Effector memory CD4-positive, alpha-beta T cell (primary cell): ENCODE results near the gene GPC4.

ENCODE experiments used
- DNase-seq, 3 donors: peaks; one replicate each; pipeline ENCODE4 v3.0.0-alpha.2; 2020
- H3K27ac ChIP-seq: 2 replicates; pipeline ENCODE4 v1.7.0; 2013; ENCODE audit warnings: mild to moderate bottlenecking, low read length, moderate library complexity; ENCODE audit not compliant: insufficient read depth, poor library complexity, severe bottlenecking
- H3K27me3 ChIP-seq: replicated peaks from 2 replicates; pipeline ENCODE4 v1.7.0; 2013; ENCODE audit warnings: mild to moderate bottlenecking, low read length; ENCODE audit not compliant: insufficient read depth, control insufficient read depth, poor library complexity, severe bottlenecking
- H3K36me3 ChIP-seq: 2 replicates; pipeline ENCODE4 v1.7.0; 2013; ENCODE audit warnings: mild to moderate bottlenecking, low read length, moderate library complexity; ENCODE audit not compliant: control insufficient read depth, insufficient read depth
- H3K4me1 ChIP-seq: 2 replicates; pipeline ENCODE4 v1.7.0; 2013; ENCODE audit warnings: low read length, mild to moderate bottlenecking; ENCODE audit not compliant: control insufficient read depth, insufficient read depth, poor library complexity, severe bottlenecking
- H3K4me3 ChIP-seq: 2 replicates; pipeline ENCODE4 v1.7.0; 2013; ENCODE audit warnings: low read length, low read depth, mild to moderate bottlenecking; ENCODE audit not compliant: insufficient read depth, poor library complexity, severe bottlenecking
- H3K9me3 ChIP-seq: 2 replicates; pipeline ENCODE4 v1.7.0; 2013; ENCODE audit warnings: mild to moderate bottlenecking, low read length, moderate library complexity; ENCODE audit not compliant: control insufficient read depth
- total RNA-seq, 3 donors: gene quantifications; one replicate each; lab custom pipeline; 2026; lab: John Stamatoyannopoulos, UW

GPC4 gene
- 0 reads per million in 3 donors for total RNA-seq

DNA sequence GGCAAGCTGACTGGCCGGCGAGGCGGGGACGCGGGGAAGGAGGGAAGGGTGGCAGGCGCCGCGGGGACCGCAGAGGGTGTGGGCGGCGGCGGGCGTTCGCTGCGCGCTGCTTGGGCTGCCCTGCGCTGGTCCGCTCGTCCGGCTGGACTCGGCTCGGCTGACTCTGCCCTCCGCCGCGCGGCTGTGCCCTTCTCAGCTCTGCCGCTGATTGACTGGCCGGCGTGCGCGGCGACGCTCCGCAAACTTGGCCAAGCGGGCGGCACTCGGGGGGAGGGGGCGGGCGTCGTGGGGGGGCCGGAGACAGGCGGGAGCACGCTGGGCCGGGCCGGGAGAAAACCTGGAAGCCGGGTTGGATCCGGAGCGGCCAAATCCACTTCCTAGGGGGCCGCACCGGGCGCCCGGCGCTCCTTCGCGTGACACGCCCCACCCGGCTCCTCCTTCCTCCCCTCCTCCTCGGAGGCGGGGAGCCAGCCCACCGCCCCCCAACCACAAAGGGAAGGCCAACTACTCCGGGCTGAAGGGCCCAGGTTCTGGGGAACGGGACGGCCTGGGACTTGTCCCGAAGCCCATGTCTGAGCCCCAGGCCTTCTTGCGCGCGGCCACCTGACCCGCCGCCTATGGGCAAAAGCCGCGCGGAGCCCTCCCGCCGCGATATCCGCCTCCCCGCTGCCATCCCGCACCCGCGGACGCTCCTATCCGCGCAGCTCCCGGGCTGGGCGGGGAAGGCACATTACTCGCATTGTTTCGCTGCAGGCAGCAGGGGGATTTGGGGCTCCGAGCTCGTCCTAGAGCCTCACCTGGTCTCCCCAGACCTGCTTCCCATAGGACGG is at the start of gene GPC4:
Gene GPC4, minus strand, starts transcription at position 214 of the 830 bp plus-strand sequence. CDS start 524 bp downstream, outside the sequence.
- Histone ChIP-seq H3K27ac (no peak within 1 kb of the TSS), H3K27me3 (no peaks in the 10 kb centered on the region)
- DNase-seq: no peak

DNA sequence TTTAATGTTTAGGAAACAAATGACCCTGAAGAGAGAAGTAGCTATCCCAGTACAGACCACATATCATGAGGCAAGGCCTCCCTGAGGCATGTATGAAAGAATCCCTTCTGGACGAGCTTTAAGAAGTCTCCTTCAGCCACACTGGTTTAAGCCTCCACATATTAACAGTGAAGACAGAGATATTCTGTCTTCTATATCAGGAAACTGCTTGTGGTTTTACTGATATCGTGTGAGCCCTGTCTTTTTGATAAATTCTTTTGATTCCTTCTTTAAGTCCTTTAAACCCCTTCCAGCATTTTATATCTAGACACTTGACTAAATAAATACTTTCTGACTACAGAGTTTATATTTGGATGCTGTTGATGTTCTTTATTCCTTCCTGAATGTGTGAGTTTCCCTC is 45.9 kb upstream of the GPC4 start:
- H3K27me3 ChIP-seq: no peaks in the 10 kb centered on the region
- DNase-seq: no peak
- no peak overlapping the region for H3K4me3 ChIP-seq
- H3K4me1 ChIP-seq: no peaks in the 10 kb centered on the region
- H3K27ac ChIP-seq: no peak overlapping the region
- H3K9me3 ChIP-seq: no peaks in the 10 kb centered on the region
- H3K36me3 ChIP-seq: no peaks in the 10 kb centered on the region

More for the DNA sequence above, at the start of gene GPC4:
- Histone ChIP-seq H3K9me3 (no peaks in the 10 kb centered on the region), H3K4me3 (no peak within 1 kb of the TSS), H3K36me3 (no peaks in the 10 kb centered on the region), H3K4me1 (no peaks in the 10 kb centered on the region)

- Histone ChIP-seq H3K9me3 (no peaks in the 10 kb centered on the region), H3K4me1 (no peaks in the 10 kb centered on the region), H3K27me3 (no peaks in the 10 kb centered on the region), H3K27ac (no peak overlapping the region), H3K4me3 (no peak overlapping the region), H3K36me3 (no peaks in the 10 kb centered on the region)
- DNase-seq: no peak
Measured at GRCh38 chrX:133454924-133455323, 39.6 kb upstream of the GPC4 start.

GRCh38 chrX:133454491-133454914 is 39.2 kb upstream of the GPC4 start:
- no peaks in the 10 kb centered on the region for H3K9me3 ChIP-seq
- no peaks in the 10 kb centered on the region for H3K36me3 ChIP-seq
- H3K27ac ChIP-seq: no peak overlapping the region
- no peaks in the 10 kb centered on the region for H3K4me1 ChIP-seq
- no peaks in the 10 kb centered on the region for H3K27me3 ChIP-seq
- no peak overlapping the region for H3K4me3 ChIP-seq
- DNase-seq: no peak

DNA sequence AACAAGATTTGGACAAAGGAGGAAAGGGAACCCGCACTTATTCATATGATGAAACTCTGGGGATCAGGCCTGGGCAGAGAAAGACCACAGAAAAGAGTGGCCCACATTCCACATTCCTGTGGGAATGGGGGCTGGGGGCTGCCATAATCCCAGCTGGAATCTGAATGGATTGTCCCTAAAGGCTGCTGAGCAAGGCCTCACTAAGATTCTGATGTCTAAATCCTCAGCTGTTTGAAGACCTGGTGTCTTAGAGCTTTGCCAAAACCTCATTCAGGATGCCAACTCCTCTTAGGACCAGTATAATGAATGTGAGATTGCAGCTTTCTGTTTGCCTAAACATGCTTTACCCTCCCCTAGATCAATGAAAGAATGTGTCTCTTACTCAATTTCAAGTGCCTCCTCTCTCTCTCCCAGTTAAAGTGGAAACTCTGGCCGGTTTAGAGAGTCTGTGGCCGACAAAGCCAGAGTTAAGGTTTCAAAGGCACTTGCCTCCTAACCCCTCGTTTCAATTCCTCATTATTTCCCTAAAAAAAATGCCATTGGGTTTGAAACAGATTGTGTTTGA is 33.3 kb upstream of the GPC4 start:
- no peak for DNase-seq
- H3K4me1 ChIP-seq: no peaks in the 10 kb centered on the region
- H3K27ac ChIP-seq: no peak overlapping the region
- no peaks in the 10 kb centered on the region for H3K36me3 ChIP-seq
- no peaks in the 10 kb centered on the region for H3K27me3 ChIP-seq
- no peak overlapping the region for H3K4me3 ChIP-seq
- no peaks in the 10 kb centered on the region for H3K9me3 ChIP-seq

GRCh38 chrX:133444952-133445831 is 29.9 kb upstream of the GPC4 start:
- Histone ChIP-seq H3K4me3 (no peak overlapping the region), H3K36me3 (no peaks in the 10 kb centered on the region), H3K27ac (no peak overlapping the region), H3K9me3 (no peaks in the 10 kb centered on the region), H3K4me1 (no peaks in the 10 kb centered on the region), H3K27me3 (no peaks in the 10 kb centered on the region)
- DNase-seq: no peak

DNA sequence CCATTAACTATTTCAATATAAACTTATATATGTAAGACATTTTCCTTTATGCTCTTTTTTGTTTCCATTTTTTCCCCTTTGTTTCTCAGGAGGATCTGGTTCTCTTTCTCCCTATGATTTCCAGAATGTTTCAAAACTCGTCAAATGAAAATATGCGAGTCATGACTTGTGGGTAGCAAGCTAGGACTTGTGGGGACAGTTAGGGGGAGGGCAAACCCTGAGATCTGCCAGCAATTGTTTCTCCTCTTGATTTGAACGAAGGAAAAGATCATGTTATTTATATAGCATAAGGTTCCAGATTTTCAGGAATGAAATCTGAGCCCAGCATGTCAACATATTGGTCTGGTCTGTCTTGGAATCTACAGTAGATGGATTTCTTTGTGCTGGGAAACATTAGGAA is 28.9 kb upstream of the GPC4 start:
- no peaks in the 10 kb centered on the region for H3K27me3 ChIP-seq
- no peak overlapping the region for H3K27ac ChIP-seq
- H3K36me3 ChIP-seq: no peaks in the 10 kb centered on the region
- no peak overlapping the region for H3K4me3 ChIP-seq
- no peak for DNase-seq
- H3K9me3 ChIP-seq: no peaks in the 10 kb centered on the region
- H3K4me1 ChIP-seq: no peaks in the 10 kb centered on the region

- no peak for DNase-seq
- Histone ChIP-seq H3K27me3 (no peaks in the 10 kb centered on the region), H3K27ac (no peak overlapping the region), H3K4me1 (no peaks in the 10 kb centered on the region), H3K36me3 (no peaks in the 10 kb centered on the region), H3K4me3 (no peak overlapping the region), H3K9me3 (no peaks in the 10 kb centered on the region)
Measured at GRCh38 chrX:133440797-133441163, 25.5 kb upstream of the GPC4 start.

DNA sequence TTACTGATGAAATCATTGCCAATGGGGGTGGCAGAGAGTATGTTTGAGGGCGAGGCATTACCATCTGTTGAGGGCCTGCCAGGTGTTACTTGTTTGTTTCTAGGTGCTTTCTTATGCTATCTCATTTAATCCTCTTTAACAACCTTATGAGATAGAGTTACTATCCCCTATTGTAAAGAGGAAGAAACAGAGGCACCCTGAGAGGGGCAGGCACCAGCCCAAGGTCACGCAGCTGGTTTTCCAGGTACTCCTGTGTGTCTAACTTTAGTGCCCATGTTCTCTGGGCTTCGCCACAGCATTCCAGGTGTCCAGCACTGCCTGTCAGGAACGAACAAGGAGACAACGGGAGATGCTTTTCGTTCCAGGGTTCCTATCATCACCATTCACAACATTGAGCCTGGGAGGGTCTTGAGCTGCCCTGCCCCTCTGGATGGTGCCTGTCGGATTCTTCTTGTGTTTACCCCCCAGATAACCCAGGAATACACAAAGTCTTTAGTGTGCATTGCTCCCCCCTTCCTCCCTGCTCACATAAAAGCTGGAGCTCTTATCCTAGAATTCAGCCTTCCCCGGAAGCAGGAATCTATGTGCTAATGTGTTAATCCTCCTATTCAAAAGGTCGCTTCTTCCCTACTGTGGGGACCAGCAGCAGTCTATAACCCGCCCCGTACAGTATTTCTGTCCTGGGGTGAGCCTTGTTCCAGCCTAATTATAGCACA is 24.9 kb upstream of the GPC4 start:
- no peak for DNase-seq
- Histone ChIP-seq H3K4me1 (no peaks in the 10 kb centered on the region), H3K27ac (no peak overlapping the region), H3K9me3 (no peaks in the 10 kb centered on the region), H3K4me3 (no peak overlapping the region), H3K36me3 (no peaks in the 10 kb centered on the region), H3K27me3 (no peaks in the 10 kb centered on the region)
